ENCODE measurements around the gene KCNG1. TPM values are rescaled to one million over a fixed set of nuclear protein-coding genes. Genes with fewer than 3 reads are reported as not detected.

KCNG1 gene
- total RNA-seq, 2 donors from 2014 or later, result 0.70 to 2.3 TPM

- Histone ChIP-seq H3K4me3 (no peak overlapping the region), H3K27me3 (peaks cover 0 to 7% of the 10 kb centered on the region in 2 donors), H3K4me1 (peaks cover 0 to 16% of the 10 kb centered on the region in 2 donors), H3K27ac (no peak overlapping the region), H3K9me3 (no peaks in the 10 kb centered on the region), H3K36me3 (no peaks in the 10 kb centered on the region)
- no peak for TF ChIP-seq CTCF (IDR thresholded peaks at IDR 0.05)
- DNase-seq (ENCODE audit: low spot score), result no peak
Measured at GRCh38 chr20:51026269-51026668, 3.4 kb upstream of the KCNG1 start.

GRCh38 chr20:51024761-51025160 lies 1.9 kb upstream of the KCNG1 start:
- TF ChIP-seq CTCF (IDR thresholded peaks at IDR 0.05), result no peak
- Histone ChIP-seq H3K27ac (no peak overlapping the region), H3K9me3 (no peaks in the 10 kb centered on the region), H3K4me1 (peaks cover 0 to 16% of the 10 kb centered on the region in 2 donors), H3K36me3 (no peaks in the 10 kb centered on the region), H3K4me3 (no peak overlapping the region), H3K27me3 (peaks cover 0 to 7% of the 10 kb centered on the region in 2 donors)
- no peak for DNase-seq (ENCODE audit: low spot score)

GRCh38 chr20:51023617-51024155 lies 779 bp upstream of the KCNG1 start:
- peaks cover 0 to 7% of the 10 kb centered on the region in 2 donors for H3K27me3 ChIP-seq
- no peak for DNase-seq (ENCODE audit: low spot score)

DNA sequence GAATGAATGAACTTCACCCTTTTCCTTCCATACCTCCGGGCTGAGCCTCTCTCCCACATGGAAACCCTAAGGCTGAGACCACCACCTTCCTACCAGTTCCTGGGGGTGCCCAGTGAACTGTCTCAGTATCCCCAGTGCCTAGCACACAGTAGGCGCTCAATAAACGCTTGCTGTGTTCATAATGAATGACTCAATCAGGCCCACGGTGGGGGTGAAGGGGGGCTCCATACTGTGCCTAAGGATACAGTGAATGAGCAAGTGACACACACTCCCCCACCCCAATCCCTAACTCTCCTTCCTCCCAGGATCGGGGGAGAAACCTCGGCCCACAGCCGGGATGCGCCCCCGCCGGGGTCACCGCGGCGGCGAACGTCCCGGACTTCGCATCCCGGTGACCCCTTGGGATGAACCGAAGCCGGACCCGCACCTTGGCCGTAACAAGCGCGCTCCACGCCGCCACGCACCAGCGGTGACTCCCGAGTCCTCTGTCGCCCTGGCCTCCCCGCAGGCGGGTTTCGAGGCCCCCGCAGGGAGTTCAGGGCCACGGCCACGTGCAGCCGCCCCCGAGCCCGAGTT lies 592 bp downstream of the KCNG1 start:
- TF ChIP-seq CTCF (IDR thresholded peaks at IDR 0.05), result no peak
- H3K36me3 ChIP-seq, result no peaks in the 10 kb centered on the region
- peaks cover 0 to 7% of the 10 kb centered on the region in 2 donors for H3K27me3 ChIP-seq
- no peak overlapping the region for H3K27ac ChIP-seq
- no peak for DNase-seq (ENCODE audit: low spot score)
- H3K9me3 ChIP-seq, result no peaks in the 10 kb centered on the region
- H3K4me1 ChIP-seq, result peaks cover 0 to 16% of the 10 kb centered on the region in 2 donors
- peak overlapping the region; percentile 36 to 55 for H3K4me3 ChIP-seq

More at GRCh38 chr20:51023617-51024155, 779 bp upstream of the KCNG1 start:
- Histone ChIP-seq H3K36me3 (no peaks in the 10 kb centered on the region), H3K4me1 (peaks cover 0 to 16% of the 10 kb centered on the region in 2 donors), H3K9me3 (no peaks in the 10 kb centered on the region), H3K4me3 (peak overlapping the region; percentile 36 to 55), H3K27ac (no peak overlapping the region)
- TF ChIP-seq CTCF (IDR thresholded peaks at IDR 0.05), result no peak

DNA sequence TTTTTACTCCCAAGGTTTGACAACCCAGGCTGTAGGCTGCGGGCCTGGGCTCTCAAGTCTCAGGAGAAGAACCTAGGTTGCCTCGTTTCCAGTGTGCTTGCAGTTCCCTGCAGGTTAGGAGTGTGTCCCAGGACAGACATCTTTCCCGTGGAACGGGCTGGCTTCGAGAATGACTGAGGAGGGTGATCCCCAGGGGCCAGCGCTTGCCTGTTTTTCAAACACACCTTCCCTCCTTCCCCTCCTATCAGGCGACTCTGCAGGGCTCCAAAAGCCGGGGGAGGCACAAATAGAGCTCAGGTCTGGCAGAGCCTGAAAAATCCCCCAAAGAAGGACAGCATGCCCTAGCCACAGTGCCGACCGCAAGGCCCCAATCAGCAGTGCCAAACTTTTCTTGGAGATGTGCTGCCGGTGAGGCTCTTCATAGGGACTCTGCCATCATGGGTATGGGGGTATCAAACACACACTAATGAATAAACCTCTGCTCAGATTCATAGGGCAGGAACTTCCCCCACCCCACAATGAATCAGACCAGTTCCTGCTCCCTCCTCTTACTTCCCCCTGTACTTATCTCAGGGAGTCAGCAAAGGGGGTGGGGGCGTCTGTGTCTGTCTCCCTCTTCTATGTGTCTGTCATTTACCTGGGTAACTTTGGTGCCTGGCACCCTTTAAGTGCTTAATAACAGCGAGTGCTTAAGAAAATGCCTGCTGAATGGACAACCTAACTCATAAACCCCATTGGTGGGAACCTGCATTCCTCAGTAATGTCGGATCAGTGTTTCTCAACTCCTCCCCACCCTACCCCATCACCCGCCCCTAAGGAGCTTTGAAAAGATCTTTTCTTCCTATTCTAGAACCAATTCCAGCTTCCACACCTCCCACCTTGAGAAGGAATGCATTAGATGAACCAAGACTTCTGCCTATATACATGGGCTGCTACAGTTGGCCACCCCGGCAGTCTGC lies 1.6 kb downstream of the KCNG1 start:
- no peaks in the 10 kb centered on the region for H3K9me3 ChIP-seq
- no peak for TF ChIP-seq CTCF (IDR thresholded peaks at IDR 0.05)
- H3K27me3 ChIP-seq, result peaks cover 0 to 7% of the 10 kb centered on the region in 2 donors
- no peak for DNase-seq (ENCODE audit: low spot score)
- H3K4me3 ChIP-seq, result no peak overlapping the region
- H3K4me1 ChIP-seq, result peaks cover 0 to 16% of the 10 kb centered on the region in 2 donors
- H3K36me3 ChIP-seq, result no peaks in the 10 kb centered on the region
- H3K27ac ChIP-seq, result no peak overlapping the region

Measured in right atrium auricular region (tissue), 2 donors.